ENCODE measurements around the gene DUSP9. TPM values are rescaled to one million over a fixed set of nuclear protein-coding genes. Genes with fewer than 3 reads are reported as not detected.

The DUSP9 gene
- total RNA-seq, 1 donor from 2014 or later: not detected

GRCh38 chrX:153687121-153688039, 40.4 kb downstream of the DUSP9 start, which contains the start of gene SLC6A8:
Gene SLC6A8, plus strand, starts transcription at chrX:153687926. Its CDS starts 649 bp downstream, at chrX:153688575.
- Histone ChIP-seq H3K4me3 (peak within 1 kb of the TSS; percentile 66), H3K36me3 (no peaks in the 10 kb centered on the region), H3K4me1 (peaks cover 11% of the 10 kb centered on the region), H3K27me3 (ENCODE audit: low read depth) (no peaks in the 10 kb centered on the region), H3K9me3 (replicated peaks) (no peaks in the 10 kb centered on the region), H3K27ac (replicated peaks) (peak within 1 kb of the TSS; percentile 87)
- DNase-seq: peak; percentile 78
- TF ChIP-seq CTCF (IDR thresholded peaks at IDR 0.05; ENCODE audit: borderline replicate concordance): peak; percentile 53
- intact Hi-C loops (cut with micrococcal nuclease): no loop called here

- Histone ChIP-seq H3K9me3 (replicated peaks) (no peaks in the 10 kb centered on the region), H3K27me3 (ENCODE audit: low read depth) (no peaks in the 10 kb centered on the region), H3K4me1 (peaks cover 15% of the 10 kb centered on the region), H3K27ac (replicated peaks) (no peak overlapping the region), H3K36me3 (no peaks in the 10 kb centered on the region), H3K4me3 (peak overlapping the region; percentile 59)
- intact Hi-C loops (cut with micrococcal nuclease): no loop called here
- DNase-seq: no peak
- no peak for TF ChIP-seq CTCF (IDR thresholded peaks at IDR 0.05; ENCODE audit: borderline replicate concordance)
Measured at GRCh38 chrX:153688071-153688470, 41.1 kb downstream of the DUSP9 start.

- Histone ChIP-seq H3K4me3 (peak overlapping the region; percentile 66), H3K9me3 (replicated peaks) (no peaks in the 10 kb centered on the region), H3K27me3 (ENCODE audit: low read depth) (no peaks in the 10 kb centered on the region), H3K4me1 (peaks cover 15% of the 10 kb centered on the region), H3K36me3 (no peaks in the 10 kb centered on the region), H3K27ac (replicated peaks) (peak overlapping the region; percentile 87)
- intact Hi-C loops (cut with micrococcal nuclease): no loop called here
- TF ChIP-seq CTCF (IDR thresholded peaks at IDR 0.05; ENCODE audit: borderline replicate concordance): no peak
- DNase-seq: no peak
Measured at GRCh38 chrX:153688506-153688905, 41.5 kb downstream of the DUSP9 start.

GRCh38 chrX:153688911-153689590, 42.0 kb downstream of the DUSP9 start:
- peak overlapping the region; percentile 87 for H3K27ac ChIP-seq (replicated peaks)
- peak overlapping the region; percentile 66 for H3K4me3 ChIP-seq
- peaks cover 15% of the 10 kb centered on the region for H3K4me1 ChIP-seq
- intact Hi-C loops (cut with micrococcal nuclease): no loop called here
- H3K9me3 ChIP-seq (replicated peaks): no peaks in the 10 kb centered on the region
- no peaks in the 10 kb centered on the region for H3K36me3 ChIP-seq
- peak; percentile 50 for DNase-seq
- no peak for TF ChIP-seq CTCF (IDR thresholded peaks at IDR 0.05; ENCODE audit: borderline replicate concordance)
- H3K27me3 ChIP-seq (ENCODE audit: low read depth): no peaks in the 10 kb centered on the region

GRCh38 chrX:153689654-153690465, 42.9 kb downstream of the DUSP9 start:
- Histone ChIP-seq H3K36me3 (no peaks in the 10 kb centered on the region), H3K27ac (replicated peaks) (peak overlapping the region; percentile 87), H3K4me3 (peak overlapping the region; percentile 66), H3K9me3 (replicated peaks) (no peaks in the 10 kb centered on the region), H3K4me1 (peaks cover 19% of the 10 kb centered on the region), H3K27me3 (ENCODE audit: low read depth) (no peaks in the 10 kb centered on the region)
- no peak for DNase-seq
- no peak for TF ChIP-seq CTCF (IDR thresholded peaks at IDR 0.05; ENCODE audit: borderline replicate concordance)
- intact Hi-C loops (cut with micrococcal nuclease): no loop called here
